AG04450 (cell line): ENCODE measurements around the gene TMEM87B. TPM values are rescaled to one million over a fixed set of nuclear protein-coding genes. Genes with fewer than 3 reads are reported as not detected.

Source experiments
- CTCF ChIA-PET: fragments of 300-600, 350-600 bp; formaldehyde crosslinking; extraction: SDS; loops from one replicate; lab custom pipeline; 2022; ENCODE audit warnings: antibody characterized with exemption, inconsistent platforms; lab: Charles Lee
- POLR2A ChIA-PET: fragments of 350-600 bp; formaldehyde crosslinking; extraction: SDS; loops from one replicate; lab custom pipeline; 2021; ENCODE audit warnings: antibody characterized with exemption, inconsistent platforms; lab: Yijun Ruan, JAX
- DNase-seq: peaks from one replicate; pipeline ENCODE4 v3.0.0-alpha.2; 2011; ENCODE audit warnings: low read depth, low spot score
- H3K27ac ChIP-seq: one replicate; pipeline ENCODE4 v1.5.1; 2012; ENCODE audit warnings: low read depth, low read length, control low read depth
- H3K27me3 ChIP-seq: one replicate; pipeline ENCODE4 v1.6.0; 2012; ENCODE audit warnings: low read length; ENCODE audit not compliant: control insufficient read depth, insufficient read depth
- H3K4me3 ChIP-seq: 2 replicates; pipeline ENCODE4 v1.5.1; 2011; ENCODE audit warnings: mild to moderate bottlenecking, low read depth, low read length, control low read depth
- H3K9me3 ChIP-seq: 2 replicates; pipeline ENCODE4 v1.5.1; 2012; ENCODE audit warnings: low read length; ENCODE audit not compliant: control insufficient read depth, insufficient read depth
- CTCF ChIP-seq: IDR thresholded peaks from 2 replicates; pipeline ENCODE4 v1.5.1; 2011; ENCODE audit warnings: low read depth, low read length, control low read depth, inconsistent platforms
- polyA plus RNA-seq: library from polyadenylated mRNA; depleted of rRNA; stranded (reverse); fragments of >200 nt; gene quantifications from 2 replicates; pipeline ENCODE4 v1.2.3, GENCODE V29; 2011

Gene TMEM87B
- polyA plus RNA-seq, 1 experiment = 24.5 TPM

- CTCF ChIA-PET = no interaction called here
These were observed 34.5 kb upstream of the TMEM87B start for GRCh38 chr2:112020561-112020960.

GRCh38 chr2:112021290-112021689 lies 33.8 kb upstream of the TMEM87B start:
- ChIA-PET POLR2A (no interaction called here), CTCF (no interaction called here)
- Histone ChIP-seq H3K9me3 (no peaks in the 10 kb centered on the region), H3K27me3 (peaks cover 15% of the 10 kb centered on the region), H3K4me3 (no peak overlapping the region), H3K27ac (no peak overlapping the region)
- DNase-seq = no peak
- no peak for TF ChIP-seq CTCF

More at GRCh38 chr2:112020561-112020960, 34.5 kb upstream of the TMEM87B start:
- Histone ChIP-seq H3K27me3 (peaks cover 17% of the 10 kb centered on the region), H3K27ac (no peak overlapping the region), H3K4me3 (no peak overlapping the region), H3K9me3 (no peaks in the 10 kb centered on the region)
- POLR2A ChIA-PET = no interaction called here
- peak; percentile 33; the same call in 1 of the 2 replicates for TF ChIP-seq CTCF
- no peak for DNase-seq

- Histone ChIP-seq H3K27me3 (peaks cover 15% of the 10 kb centered on the region), H3K27ac (no peak overlapping the region), H3K4me3 (no peak overlapping the region), H3K9me3 (no peaks in the 10 kb centered on the region)
- POLR2A ChIA-PET = no interaction called here
- TF ChIP-seq CTCF = no peak
- DNase-seq = no peak
- CTCF ChIA-PET = no interaction called here
These were observed 33.3 kb upstream of the TMEM87B start for GRCh38 chr2:112021781-112022231.

- no peak for TF ChIP-seq CTCF
- DNase-seq = no peak
- Histone ChIP-seq H3K27ac (no peak overlapping the region), H3K27me3 (peaks cover 17% of the 10 kb centered on the region), H3K9me3 (no peaks in the 10 kb centered on the region), H3K4me3 (no peak overlapping the region)
- CTCF ChIA-PET = no interaction called here
- POLR2A ChIA-PET = no interaction called here
These were observed 31.4 kb upstream of the TMEM87B start for GRCh38 chr2:112023707-112024106.

- no peak for TF ChIP-seq CTCF
- H3K27ac ChIP-seq = no peak overlapping the region
- ChIA-PET POLR2A (no interaction called here), CTCF (no interaction called here)
- DNase-seq = no peak
- no peaks in the 10 kb centered on the region for H3K9me3 ChIP-seq
- H3K4me3 ChIP-seq = no peak overlapping the region
- H3K27me3 ChIP-seq = peaks cover 18% of the 10 kb centered on the region
These were observed 30.8 kb upstream of the TMEM87B start for GRCh38 chr2:112024231-112024630.
